K562 (cell line): Measurements from ENCODE around the gene FAIM. TPM values are rescaled to one million over a fixed set of nuclear protein-coding genes. Genes with fewer than 3 reads are reported as not detected.
A peak's percentile ranks its signal among the peaks of the same experiment; 100 is the strongest.

ENCODE experiments used
- ATF7 ChIP-seq: fragments of 450-650 bp; IDR thresholded peaks from 2 replicates; pipeline ENCODE4 v1.7.1; 2014; ENCODE audit warnings: mild to moderate bottlenecking, moderate library complexity
- HSF4 ChIP-seq: fragments of 250-450 bp; sonication (Bioruptor Pico); IDR thresholded peaks from 2 replicates; pipeline ENCODE4 v2.1.2; 2022; ENCODE audit warnings: mild to moderate bottlenecking, moderate library complexity, borderline replicate concordance
- MAFK ChIP-seq: IDR thresholded peaks from 2 replicates; pipeline ENCODE4 v1.6.1; 2011; ENCODE audit warnings: low read length, improper control_type of control experiment
- MAX ChIP-seq: sonication (generic); formaldehyde crosslinking; IDR thresholded peaks from 2 replicates; pipeline ENCODE4 v1.9.0; 2022; ENCODE audit warnings: mild to moderate bottlenecking, missing genetic modification reagents
- MECOM ChIP-seq: fragments of 250-450 bp; sonication (Bioruptor Pico); IDR thresholded peaks from 2 replicates; pipeline ENCODE4 v1.8.0; 2022; ENCODE audit warnings: inconsistent platforms
- MEF2D ChIP-seq: conservative IDR thresholded peaks from 2 replicates; pipeline ENCODE4 v1.6.1; 2016; ENCODE audit warnings: low read depth, missing genetic modification characterization, missing compliant biosample characterization
- MYBL2 ChIP-seq, 2 experiments: fragments of 450-650 bp in 1 of 2; sonication (generic) in 1 of 2; formaldehyde crosslinking in 1 of 2; IDR thresholded peaks; 2 replicates each; pipeline versions ENCODE4 v1.6.1 to v1.8.1; 2017 to 2022; ENCODE audit warnings: borderline replicate concordance in 1 of 2, inconsistent platforms in 1 of 2, low read depth in 1 of 2, mild to moderate bottlenecking in 1 of 2, missing genetic modification reagents in 1 of 2, moderate library complexity in 1 of 2
- PBX2 ChIP-seq, 2 experiments: IDR thresholded peaks in 1 of 2; conservative IDR thresholded peaks in 1 of 2; 2 replicates each; pipeline ENCODE4 v1.6.1; 2016; ENCODE audit warnings: low read depth in 2 of 2, mild to moderate bottlenecking in 1 of 2, missing compliant biosample characterization in 1 of 2, missing genetic modification characterization in 1 of 2, moderate library complexity in 1 of 2
- PKNOX1 ChIP-seq: fragments of 450-650 bp; IDR thresholded peaks from 2 replicates; pipeline ENCODE4 v1.6.1; 2016
- PURB ChIP-seq: sonication (generic); formaldehyde crosslinking; IDR thresholded peaks from 2 replicates; pipeline ENCODE4 v1.9.0; 2021; ENCODE audit warnings: low read depth, mild to moderate bottlenecking, missing genetic modification reagents
- SAFB2 ChIP-seq: fragments of 200-400 bp; formaldehyde crosslinking; IDR thresholded peaks from 2 replicates; pipeline ENCODE4 v1.6.1; 2018; ENCODE audit warnings: borderline replicate concordance, low read length, low read depth, moderate library complexity; ENCODE audit not compliant: severe bottlenecking
- THAP7 ChIP-seq: fragments of 250-450 bp; sonication (Bioruptor Pico); IDR thresholded peaks from 2 replicates; pipeline ENCODE4 v1.5.0; 2021
- WHSC1 ChIP-seq: IDR thresholded peaks from one replicate; pipeline ENCODE4 v1.6.1; 2012; ENCODE audit warnings: low read length, control low read depth, inconsistent platforms
- ZBED1 ChIP-seq: IDR thresholded peaks from 2 replicates; pipeline ENCODE4 v1.6.1; 2014
- ZFP36 ChIP-seq: fragments of 150-350 bp; IDR thresholded peaks from 2 replicates; pipeline ENCODE4 v1.6.1; 2018; ENCODE audit warnings: low read length, low read depth; ENCODE audit not compliant: partially characterized antibody
- ZNF217 ChIP-seq: sonication (generic); formaldehyde crosslinking; IDR thresholded peaks from 2 replicates; pipeline ENCODE4 v1.8.0; 2022; ENCODE audit warnings: mild to moderate bottlenecking, missing genetic modification reagents
- ZNF324 ChIP-seq: fragments of 250-450 bp; sonication (Bioruptor Pico); IDR thresholded peaks from 2 replicates; pipeline ENCODE4 v1.4.0; 2020; ENCODE audit warnings: mild to moderate bottlenecking
- ZNF512 ChIP-seq: IDR thresholded peaks from 2 replicates; pipeline ENCODE4 v1.6.1; 2016; ENCODE audit warnings: missing genetic modification characterization, missing compliant biosample characterization
- ZNF644 ChIP-seq: fragments of 200-800 bp; sonication (Bioruptor generic); IDR thresholded peaks from 2 replicates; pipeline ENCODE4 v1.6.1; 2016; ENCODE audit warnings: low read depth, missing genetic modification characterization, missing compliant biosample characterization
- polyA plus RNA-seq, 8 experiments: library from polyadenylated mRNA; depleted of rRNA in 4 of 8; stranded (reverse) in 5 of 8; unstranded in 3 of 8; fragments of >200 nt; fragmentation: Nextera tagmentation in 2 of 8; fragmentation: Illumina TruSeq in 1 of 8; extraction: Ambion mirVana in 2 of 8; extraction: Trizol in 1 of 8; gene quantifications; 2 replicates each; pipeline versions ENCODE4 v1.2.1 to v1.2.3, GENCODE V29; 2011 to 2014; ENCODE audit warnings: inconsistent platforms in 1 of 8, missing spikeins in 1 of 8
- total RNA-seq, 7 experiments: library from RNA; depleted of rRNA in 6 of 7; stranded (reverse); fragments of >200 nt in 6 of 7; fragmentation: Illumina TruSeq in 2 of 7; extraction: Trizol in 2 of 7; gene quantifications; 2 replicates each; pipeline versions ENCODE4 v1.2.1 to v1.2.3, GENCODE V29; 2011 to 2021; ENCODE audit warnings: low replicate concordance in 1 of 7
- TF ChIP-seq, protein P1 (sequence below): fragments of 250-450 bp; sonication (Bioruptor Pico); IDR thresholded peaks from 2 replicates; pipeline ENCODE4 v1.5.0; 2020; ENCODE audit warnings: mild to moderate bottlenecking

FAIM gene
- total and polyA plus RNA-seq, 9 of the 15 experiments (the other 6 are each of a cell fraction or from before 2014, with no cell fraction given): 2.5 to 7.9 (median 6.6) TPM

DNA sequence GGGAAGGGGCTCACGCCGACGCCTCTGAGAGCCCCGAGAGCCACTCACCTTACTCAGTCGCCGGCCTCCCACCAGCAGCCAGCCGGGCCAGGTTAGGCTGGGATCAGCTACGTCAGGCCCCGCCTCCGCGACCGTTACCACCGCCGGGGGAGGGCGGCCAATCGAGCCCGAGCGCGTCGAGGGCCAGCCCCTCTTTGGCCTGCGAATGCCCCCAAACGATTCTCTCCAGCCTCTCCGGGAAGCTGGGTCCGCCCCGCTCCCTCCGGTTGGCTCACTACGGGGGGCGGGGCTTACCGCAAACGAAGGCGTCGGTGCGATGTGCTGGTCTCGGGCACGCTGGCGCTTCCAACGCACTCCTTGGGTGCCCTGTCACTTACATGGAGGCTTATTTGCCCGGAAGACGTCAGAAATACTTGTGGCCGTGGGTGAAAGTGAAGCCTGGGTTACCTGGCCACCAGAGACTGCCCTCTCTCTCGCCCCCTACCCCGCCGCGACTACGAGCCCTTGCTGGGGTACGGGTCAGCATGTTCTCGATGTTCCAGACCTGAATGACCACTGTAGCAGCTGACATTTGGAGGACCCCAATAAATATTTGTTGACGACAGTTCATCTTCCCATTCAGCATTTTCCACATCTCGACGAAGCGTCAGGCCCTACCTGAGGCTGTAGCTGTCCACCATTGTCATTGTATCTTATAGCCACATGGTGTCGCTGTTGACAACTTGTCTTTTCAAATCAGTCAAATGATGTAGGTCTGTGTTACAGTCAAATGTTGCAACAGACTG is 14.2 kb upstream of the FAIM start, which contains the start of gene CEP70 (continued):
- TF ChIP-seq, protein P1, sequence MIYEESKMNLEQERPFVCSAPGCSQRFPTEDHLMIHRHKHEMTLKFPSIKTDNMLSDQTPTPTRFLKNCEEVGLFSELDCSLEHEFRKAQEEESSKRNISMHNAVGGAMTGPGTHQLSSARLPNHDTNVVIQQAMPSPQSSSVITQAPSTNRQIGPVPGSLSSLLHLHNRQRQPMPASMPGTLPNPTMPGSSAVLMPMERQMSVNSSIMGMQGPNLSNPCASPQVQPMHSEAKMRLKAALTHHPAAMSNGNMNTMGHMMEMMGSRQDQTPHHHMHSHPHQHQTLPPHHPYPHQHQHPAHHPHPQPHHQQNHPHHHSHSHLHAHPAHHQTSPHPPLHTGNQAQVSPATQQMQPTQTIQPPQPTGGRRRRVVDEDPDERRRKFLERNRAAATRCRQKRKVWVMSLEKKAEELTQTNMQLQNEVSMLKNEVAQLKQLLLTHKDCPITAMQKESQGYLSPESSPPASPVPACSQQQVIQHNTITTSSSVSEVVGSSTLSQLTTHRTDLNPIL (CRISPR knock-in tag): no peak
- TF ChIP-seq PURB (CRISPR knock-in tag) (no peak), PKNOX1 (no peak), MAFK (peak; percentile 9; the same call in 1 of the 2 replicates), MYBL2 (IDR thresholded peaks at IDR 0.05; ENCODE audit: low read depth) (peak; percentile 93), MYBL2 (CRISPR knock-in tag; IDR thresholded peaks at IDR 0.05; ENCODE audit: borderline replicate concordance) (no peak), THAP7 (no peak), MEF2D (no peak), ATF7 (peak; percentile 85), SAFB2 (no peak), MAX (CRISPR knock-in tag) (peak; percentile 78), ZBED1 (no peak), ZNF512 (tag) (no peak), ZNF324 (no peak), ZFP36 (peak; percentile 16), MECOM (CRISPR knock-in tag) (no peak), PBX2 (CRISPR knock-in tag; IDR thresholded peaks at IDR 0.05; ENCODE audit: low read depth) (no peak), PBX2 (tag; conservative IDR thresholded peaks at IDR 0.05; ENCODE audit: low read depth) (peak; percentile 59; the same call in 1 of the 2 replicates), ZNF644 (tag) (no peak), ZNF217 (no peak), HSF4 (CRISPR knock-in tag) (no peak), WHSC1 (no peak)
